GM12872 (cell line): Measurements from ENCODE around the gene KIF5A.

Experiments
- TF ChIP-seq, protein P1 (sequence below): IDR thresholded peaks from 3 replicates; pipeline ENCODE4 v1.5.1; 2011; ENCODE audit warnings: low read depth, mild to moderate bottlenecking, low read length, moderate library complexity; ENCODE audit not compliant: insufficient read depth

Gene KIF5A

GRCh38 chr12:57604454-57604991, 54.7 kb downstream of the KIF5A start, which contains the start of gene DTX3:
Gene DTX3 (plus strand): TSS chr12:57604824. CDS start chr12:57606518, 1,694 bp downstream.
- TF ChIP-seq, protein P1, sequence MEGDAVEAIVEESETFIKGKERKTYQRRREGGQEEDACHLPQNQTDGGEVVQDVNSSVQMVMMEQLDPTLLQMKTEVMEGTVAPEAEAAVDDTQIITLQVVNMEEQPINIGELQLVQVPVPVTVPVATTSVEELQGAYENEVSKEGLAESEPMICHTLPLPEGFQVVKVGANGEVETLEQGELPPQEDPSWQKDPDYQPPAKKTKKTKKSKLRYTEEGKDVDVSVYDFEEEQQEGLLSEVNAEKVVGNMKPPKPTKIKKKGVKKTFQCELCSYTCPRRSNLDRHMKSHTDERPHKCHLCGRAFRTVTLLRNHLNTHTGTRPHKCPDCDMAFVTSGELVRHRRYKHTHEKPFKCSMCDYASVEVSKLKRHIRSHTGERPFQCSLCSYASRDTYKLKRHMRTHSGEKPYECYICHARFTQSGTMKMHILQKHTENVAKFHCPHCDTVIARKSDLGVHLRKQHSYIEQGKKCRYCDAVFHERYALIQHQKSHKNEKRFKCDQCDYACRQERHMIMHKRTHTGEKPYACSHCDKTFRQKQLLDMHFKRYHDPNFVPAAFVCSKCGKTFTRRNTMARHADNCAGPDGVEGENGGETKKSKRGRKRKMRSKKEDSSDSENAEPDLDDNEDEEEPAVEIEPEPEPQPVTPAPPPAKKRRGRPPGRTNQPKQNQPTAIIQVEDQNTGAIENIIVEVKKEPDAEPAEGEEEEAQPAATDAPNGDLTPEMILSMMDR, result no peak

GRCh38 chr12:57604992-57605810, 55.4 kb downstream of the KIF5A start:
- TF ChIP-seq, protein P1, result no peak

DNA sequence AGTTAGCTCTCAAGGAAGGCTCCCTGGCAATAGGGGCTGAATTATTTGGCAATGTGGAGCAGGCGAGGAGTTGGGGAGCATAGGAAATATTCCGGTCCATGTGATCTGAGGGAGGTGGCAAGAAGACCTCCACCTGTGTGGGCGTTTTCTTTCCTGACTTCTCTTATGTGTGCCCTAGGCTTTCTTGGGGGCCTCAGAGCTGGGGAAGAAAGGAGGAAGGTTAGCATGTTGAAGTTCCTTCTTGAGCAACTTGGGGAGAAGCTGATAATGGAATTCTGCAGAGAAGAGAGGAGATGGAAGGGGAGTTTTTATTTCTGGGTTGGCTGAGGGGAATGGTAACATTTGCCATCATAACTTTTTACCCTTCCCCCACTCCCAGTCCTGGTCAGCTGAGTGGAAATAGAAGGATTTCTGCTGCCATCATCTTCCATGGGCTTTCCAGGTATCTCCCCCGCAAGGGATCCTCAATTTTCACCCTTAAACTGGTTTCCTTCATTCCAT, 56.0 kb downstream of the KIF5A start:
- TF ChIP-seq, protein P1, result no peak

DNA sequence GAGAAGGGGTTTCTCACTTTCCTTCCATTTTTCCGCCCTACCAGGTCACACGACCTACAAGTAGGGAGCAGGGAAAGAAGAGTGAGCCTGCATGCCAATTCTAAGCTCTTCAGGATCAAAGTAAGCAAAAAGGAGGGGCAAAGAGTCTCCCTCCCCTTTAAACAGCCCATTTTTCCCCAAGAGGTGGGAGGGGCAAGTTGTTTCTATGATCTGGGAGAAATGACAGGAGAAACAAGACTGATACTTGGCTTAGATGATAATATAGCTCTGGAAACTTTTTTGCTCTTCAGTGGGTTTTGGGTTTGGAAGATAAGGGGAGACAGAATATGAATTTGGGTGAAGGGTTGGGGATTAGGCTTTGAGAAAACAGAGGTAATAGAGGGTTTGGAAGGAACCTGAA, 56.6 kb downstream of the KIF5A start:
- TF ChIP-seq, protein P1, result no peak

DNA sequence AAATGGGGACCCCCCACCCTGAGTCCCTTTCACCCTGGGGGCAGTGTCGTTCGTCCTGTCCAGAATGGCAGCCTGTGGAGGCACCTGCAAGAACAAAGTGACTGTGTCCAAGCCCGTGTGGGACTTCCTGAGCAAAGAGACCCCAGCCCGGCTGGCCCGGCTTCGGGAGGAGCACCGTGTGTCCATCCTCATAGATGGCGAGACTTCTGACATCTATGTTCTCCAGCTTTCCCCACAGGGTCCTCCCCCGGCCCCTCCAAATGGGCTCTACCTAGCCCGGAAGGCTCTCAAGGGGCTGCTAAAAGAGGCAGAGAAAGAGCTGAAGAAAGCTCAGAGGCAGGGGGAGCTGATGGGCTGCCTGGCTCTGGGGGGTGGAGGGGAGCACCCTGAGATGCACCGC, 57.0 kb downstream of the KIF5A start:
- TF ChIP-seq, protein P1, result no peak

DNA sequence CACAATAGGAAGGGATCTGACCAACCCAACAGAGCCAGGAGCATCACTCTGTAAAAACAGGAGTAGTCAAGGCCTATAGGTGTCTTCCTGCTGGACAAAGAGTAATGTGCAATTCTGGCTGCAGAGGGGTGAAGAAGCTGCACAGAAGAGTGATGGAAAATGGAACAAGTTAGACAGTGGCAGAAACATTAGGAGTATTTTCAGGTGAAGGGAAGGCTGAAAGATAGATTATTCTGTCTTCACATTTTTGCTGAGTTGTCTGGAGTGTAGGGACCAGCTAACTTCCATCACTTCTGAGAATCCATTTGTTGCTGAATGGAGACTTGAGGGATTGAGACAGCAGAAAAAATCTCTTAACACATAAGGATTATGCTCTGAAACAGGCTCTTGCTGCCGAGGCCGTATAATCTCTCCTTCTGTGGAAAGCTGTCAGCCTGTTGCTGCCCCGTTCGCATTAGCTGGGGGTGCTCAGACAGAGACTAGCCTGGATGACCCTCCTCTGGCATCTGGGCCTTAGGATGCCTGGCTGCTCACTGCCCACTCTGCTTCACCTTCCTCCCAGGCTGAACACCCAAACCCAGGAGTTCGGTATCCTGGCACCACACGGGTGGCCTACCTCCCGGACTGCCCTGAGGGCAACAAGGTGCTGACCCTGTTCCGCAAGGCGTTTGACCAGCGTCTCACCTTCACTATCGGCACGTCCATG, 58.3 kb downstream of the KIF5A start:
- TF ChIP-seq, protein P1, result no peak
